DND-41 (cell line): ENCODE results near the gene MPV17.

Experiments used
- ATAC-seq: fragments of 200-7000 bp; cut with Tn5 transposase; 3 replicates; pipeline ENCODE4 v1.9.1; 2021; ENCODE audit warnings: low read depth; ENCODE audit not compliant: insufficient read depth
- DNase-seq: peaks from one replicate; pipeline ENCODE4 v3.0.0-alpha.2; 2020
- H2AFZ ChIP-seq: 2 replicates; pipeline ENCODE4 v1.6.0; 2012; ENCODE audit warnings: low read depth, low read length
- H3K27ac ChIP-seq: 2 replicates; pipeline ENCODE4 v1.5.1; 2012; ENCODE audit warnings: low read length, inconsistent platforms
- H3K27me3 ChIP-seq: fragments of 200-600 bp; sonication (generic); 2 replicates; pipeline ENCODE4 v1.6.0; 2012; ENCODE audit warnings: low read length, mild to moderate bottlenecking, inconsistent platforms; ENCODE audit not compliant: insufficient read depth, poor library complexity
- H3K36me3 ChIP-seq: 2 replicates; pipeline ENCODE4 v1.5.1; 2012; ENCODE audit warnings: low read length, inconsistent platforms; ENCODE audit not compliant: insufficient read depth
- H3K4me1 ChIP-seq: 2 replicates; pipeline ENCODE4 v1.5.1; 2012; ENCODE audit warnings: mild to moderate bottlenecking, low read length; ENCODE audit not compliant: insufficient read depth
- H3K4me2 ChIP-seq: 2 replicates; pipeline ENCODE4 v1.6.0; 2012; ENCODE audit warnings: mild to moderate bottlenecking, moderate library complexity, low read length, inconsistent platforms; ENCODE audit not compliant: insufficient read depth
- H3K4me3 ChIP-seq, 2 experiments: fragments of 200-600 bp in 1 of 2; shearing (Covaris generic) in 1 of 2; 2 replicates each; pipeline ENCODE4 v1.5.1; 2012 to 2016; ENCODE audit warnings: inconsistent platforms in 2 of 2, low read length in 2 of 2, mild to moderate bottlenecking in 2 of 2, low read depth in 1 of 2, moderate library complexity in 1 of 2
- H3K79me2 ChIP-seq: 2 replicates; pipeline ENCODE4 v1.6.0; 2012; ENCODE audit warnings: low read length, inconsistent platforms; ENCODE audit not compliant: insufficient read depth
- H3K9ac ChIP-seq: 2 replicates; pipeline ENCODE4 v1.6.0; 2012; ENCODE audit warnings: low read depth, mild to moderate bottlenecking, inconsistent platforms, low read length, moderate library complexity
- H3K9me3 ChIP-seq: 2 replicates; pipeline ENCODE4 v1.5.1; 2012; ENCODE audit warnings: low read length, moderate library complexity, mild to moderate bottlenecking, inconsistent platforms; ENCODE audit not compliant: insufficient read depth, severe bottlenecking
- H4K20me1 ChIP-seq: 2 replicates; pipeline ENCODE4 v1.6.0; 2012; ENCODE audit warnings: low read length; ENCODE audit not compliant: insufficient read depth
- CTCF ChIP-seq: IDR thresholded peaks from 2 replicates; pipeline ENCODE4 v1.5.1; 2012; ENCODE audit warnings: borderline replicate concordance, low read length, moderate library complexity, mild to moderate bottlenecking; ENCODE audit not compliant: poor library complexity, severe bottlenecking; ENCODE audit errors: extremely low read depth
- EZH2 ChIP-seq: IDR thresholded peaks from 3 replicates; pipeline ENCODE4 v1.6.1; 2012; ENCODE audit warnings: borderline replicate concordance, low read depth, mild to moderate bottlenecking, moderate library complexity, low read length, inconsistent platforms; ENCODE audit not compliant: severe bottlenecking

The MPV17 gene

GRCh38 chr2:27312152-27312551 lies 10.7 kb downstream of the MPV17 start:
- Histone ChIP-seq H4K20me1 (peaks cover 7% of the 10 kb centered on the region), H3K79me2 (no peaks in the 10 kb centered on the region), H3K4me3 (no peak overlapping the region), H3K36me3 (peaks cover 32% of the 10 kb centered on the region), H3K27me3 (no peaks in the 10 kb centered on the region), H3K27ac (no peak overlapping the region), H3K4me2 (no peak overlapping the region), H3K4me1 (no peaks in the 10 kb centered on the region), H3K9ac (no peak overlapping the region), H2AFZ (no peak overlapping the region), H3K9me3 (no peaks in the 10 kb centered on the region)
- TF ChIP-seq CTCF (no peak), EZH2 (no peak)
- DNase-seq (no peak), ATAC-seq (no peak)

- Histone ChIP-seq H3K36me3 (peaks cover 25% of the 10 kb centered on the region), H4K20me1 (peaks cover 7% of the 10 kb centered on the region), H3K27me3 (no peaks in the 10 kb centered on the region), H3K27ac (no peak overlapping the region), H3K79me2 (no peaks in the 10 kb centered on the region), H3K9ac (no peak overlapping the region), H3K4me1 (no peaks in the 10 kb centered on the region), H2AFZ (no peak overlapping the region), H3K4me2 (no peak overlapping the region), H3K4me3 (no peak overlapping the region), H3K9me3 (no peaks in the 10 kb centered on the region)
- TF ChIP-seq CTCF = no peak
- no peak for TF ChIP-seq EZH2
- no peak for DNase-seq
- no peak for ATAC-seq
Observed at GRCh38 chr2:27309651-27310050, 13.2 kb downstream of the MPV17 start.

DNA sequence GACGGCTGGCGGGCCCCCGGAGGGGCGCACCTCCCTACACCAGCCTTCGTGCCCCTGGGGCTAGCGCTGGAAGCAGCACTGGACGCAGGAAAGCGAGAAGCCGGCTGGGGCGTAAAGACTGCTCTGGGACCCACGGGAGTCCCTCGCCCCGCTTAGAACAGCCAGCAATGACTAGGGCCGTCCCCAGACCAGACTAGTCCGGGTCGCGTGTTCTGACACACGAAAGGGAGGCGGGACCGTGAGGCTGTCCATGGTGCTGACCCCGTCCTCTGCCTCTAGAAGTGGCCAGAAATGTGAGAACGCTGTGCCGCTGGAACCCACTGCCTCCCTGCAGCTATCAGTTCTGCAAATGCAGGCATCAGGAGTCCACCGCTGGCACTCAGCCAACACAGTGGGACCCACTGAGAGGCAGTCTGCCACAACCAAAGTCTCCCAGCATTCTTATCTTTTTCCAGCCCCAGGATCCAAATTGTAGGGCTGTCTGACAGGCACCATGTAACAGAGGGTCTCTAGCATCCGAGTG lies 14.5 kb downstream of the MPV17 start, which contains the start of gene UCN:
UCN (minus strand) TSS at position 87 of the 523 bp plus-strand sequence. CDS start 550 bp downstream, outside the sequence.
- Histone ChIP-seq H3K4me2 (no peak within 1 kb of the TSS), H3K9ac (no peak within 1 kb of the TSS), H4K20me1 (peaks cover 7% of the 10 kb centered on the region), H2AFZ (no peak within 1 kb of the TSS), H3K36me3 (peaks cover 25% of the 10 kb centered on the region), H3K27me3 (no peaks in the 10 kb centered on the region), H3K79me2 (no peaks in the 10 kb centered on the region), H3K27ac (no peak within 1 kb of the TSS), H3K9me3 (no peaks in the 10 kb centered on the region), H3K4me3 (no peak within 1 kb of the TSS), H3K4me1 (peaks cover under 1% of the 10 kb centered on the region; the same call in 1 of the 2 replicates)
- ATAC-seq = 0 out of 3 replicates have a peak, but pooled peaks have one; percentile 39
- peak; percentile 23 for DNase-seq
- TF ChIP-seq CTCF (no peak), EZH2 (no peak)
